HepG2 (cell line): Measurements from ENCODE around the gene CCR2. TPM values are rescaled to one million over a fixed set of nuclear protein-coding genes. Genes with fewer than 3 reads are reported as not detected.

ENCODE experiments used
- ATAC-seq: fragments of 200-7000 bp; cut with Tn5 transposase; 3 replicates; pipeline ENCODE4 v1.9.1; 2020; ENCODE audit warnings: mild to moderate bottlenecking, moderate library complexity
- BruUV-seq: library from RNA; stranded (reverse); fragments of 400-500 nt; replicated peaks from 2 replicates; lab custom pipeline; 2021; lab: Mats Ljungman, UMichigan
- CTCF ChIA-PET: fragments of 300-600 bp; formaldehyde crosslinking; extraction: SDS; loops from one replicate; lab custom pipeline; 2021; ENCODE audit warnings: low total read pairs, inconsistent platforms, low intra/inter-chr PET ratio; lab: Yijun Ruan, JAX
- POLR2A ChIA-PET: fragments of 350-600 bp; sonication (Branson Sonifier 250); formaldehyde crosslinking; loops from one replicate; lab custom pipeline; 2020; ENCODE audit warnings: antibody characterized with exemption, inconsistent platforms; lab: Yijun Ruan, JAX
- DNase-seq: peaks from one replicate; pipeline ENCODE4 v3.0.0-alpha.2; 2015; ENCODE audit warnings: low spot score
- FAIRE-seq: peaks from 3 replicates; lab custom pipeline; 2011; peaks lifted over from hg19 to GRCh38; lab: Jason Lieb, UNC
- H2AFZ ChIP-seq: one replicate; pipeline ENCODE4 v1.6.1; 2011; ENCODE audit warnings: low read length, inconsistent platforms
- H3K27ac ChIP-seq: fragments of 300-600 bp; 3 replicates; pipeline ENCODE4 v1.8.0; 2011; ENCODE audit warnings: mixed run types, mild to moderate bottlenecking, mixed read lengths, low read length, inconsistent platforms; ENCODE audit not compliant: insufficient read depth; ENCODE audit errors: extremely low read length
- H3K27me3 ChIP-seq, 2 experiments: fragments of 200-600 bp in 1 of 2; 2 replicates in 1 of 2; 3 replicates in 1 of 2; pipeline versions ENCODE4 v1.6.0 to v1.8.0; 2011; ENCODE audit warnings: low read length in 2 of 2, mild to moderate bottlenecking in 2 of 2, moderate library complexity in 2 of 2, inconsistent platforms in 1 of 2; ENCODE audit not compliant: insufficient read depth in 2 of 2, control insufficient read depth in 1 of 2
- H3K36me3 ChIP-seq, 2 experiments: fragments of 200-600 bp in 1 of 2; replicated peaks in 1 of 2; 2 replicates in 1 of 2; 3 replicates in 1 of 2; pipeline versions ENCODE4 v1.5.1 to v1.8.0; 2011; ENCODE audit warnings: low read length in 2 of 2, inconsistent platforms in 1 of 2; ENCODE audit not compliant: insufficient read depth in 2 of 2, control insufficient read depth in 1 of 2
- H3K4me1 ChIP-seq: 2 replicates; pipeline ENCODE4 v1.5.1; 2012; ENCODE audit warnings: low read length, inconsistent platforms; ENCODE audit not compliant: insufficient read depth
- H3K4me2 ChIP-seq: 2 replicates; pipeline ENCODE4 v1.6.0; 2011; ENCODE audit warnings: low read depth, low read length, inconsistent platforms
- H3K4me3 ChIP-seq, 3 experiments: fragments of 200-600 bp in 1 of 3; sonication (generic), shearing (Covaris generic) in 1 of 3; replicated peaks in 1 of 3; 2 replicates each; pipeline ENCODE4 v1.5.1; 2011 to 2016; ENCODE audit warnings: low read length in 3 of 3, inconsistent platforms in 2 of 3, low read depth in 2 of 3, mild to moderate bottlenecking in 2 of 3, control low read depth in 1 of 3, mixed read lengths in 1 of 3; ENCODE audit not compliant: insufficient read depth in 1 of 3
- H3K79me2 ChIP-seq: one replicate; pipeline ENCODE4 v1.6.1; 2011; ENCODE audit warnings: low read length, inconsistent platforms; ENCODE audit not compliant: insufficient read depth
- H3K9ac ChIP-seq: 2 replicates; pipeline ENCODE4 v1.6.0; 2011; ENCODE audit warnings: mild to moderate bottlenecking, low read depth, low read length, inconsistent platforms; ENCODE audit not compliant: insufficient read depth
- H3K9me3 ChIP-seq: 2 replicates; pipeline ENCODE4 v1.5.1; 2012; ENCODE audit warnings: mild to moderate bottlenecking, low read length
- H4K20me1 ChIP-seq: 2 replicates; pipeline ENCODE4 v1.6.0; 2011; ENCODE audit warnings: inconsistent platforms, mild to moderate bottlenecking, low read length, moderate library complexity; ENCODE audit not compliant: insufficient read depth
- CCDC6 ChIP-seq: sonication (generic); formaldehyde crosslinking; IDR thresholded peaks from 2 replicates; pipeline ENCODE4 v1.8.1; 2022; ENCODE audit warnings: mild to moderate bottlenecking, missing genetic modification reagents, moderate library complexity
- CEBPB ChIP-seq: IDR thresholded peaks from 2 replicates; pipeline ENCODE4 v1.6.1; 2011; ENCODE audit warnings: low read depth, low read length, improper control_type of control experiment, borderline replicate concordance
- GABPA ChIP-seq, 2 experiments: IDR thresholded peaks; 2 replicates each; pipeline ENCODE4 v1.6.1; 2011 to 2016; ENCODE audit warnings: low read depth in 2 of 2, low read length in 1 of 2, missing biosample characterization in 1 of 2, missing genetic modification characterization in 1 of 2
- MAFK ChIP-seq, 2 experiments: IDR thresholded peaks in 1 of 2; conservative IDR thresholded peaks in 1 of 2; 2 replicates each; pipeline ENCODE4 v1.6.1; 2011; ENCODE audit warnings: improper control_type of control experiment in 2 of 2, low read length in 2 of 2
- ZIK1 ChIP-seq: sonication (generic); formaldehyde crosslinking; IDR thresholded peaks from 2 replicates; pipeline ENCODE4 v1.5.0; 2020; ENCODE audit warnings: mild to moderate bottlenecking, low read depth, missing genetic modification reagents, borderline replicate concordance
- ZMYM2 ChIP-seq: sonication (generic); formaldehyde crosslinking; IDR thresholded peaks from 2 replicates; pipeline ENCODE4 v1.8.0; 2022; ENCODE audit warnings: mild to moderate bottlenecking, missing genetic modification reagents
- WGBS: methylation state at CpG from one replicate; pipeline ENCODE4 v1.1.6; 2017; ENCODE audit warnings: low lambda C conversion rate; 5-methylcytosine and 5-hydroxymethylcytosine counted together
- in situ Hi-C: cut with HindIII; loops from 2 replicates; pipeline ENCODE4 v1.10.0; 2017; ENCODE audit warnings: low pct_unique_long_range_greater_than_20kb; ENCODE audit not compliant: extremely low pct_ligation_motif_present
- intact Hi-C: fragments of 100-400 bp; cut with micrococcal nuclease; formaldehyde crosslinking; loops from one replicate; pipeline ENCODE4 v1.10.0; 2022; ENCODE audit not compliant: unreplicated experiment
- polyA plus RNA-seq, 8 experiments: library from polyadenylated mRNA; depleted of rRNA in 3 of 8; stranded (reverse) in 7 of 8; unstranded in 1 of 8; fragments of >200 nt; fragmentation: Illumina TruSeq in 4 of 8; extraction: Trizol in 4 of 8; gene quantifications; 2 replicates each; pipeline versions ENCODE4 v1.2.1 to v1.2.3, GENCODE V29; 2011 to 2016; ENCODE audit warnings: low read depth in 4 of 8, missing spikeins in 1 of 8, mixed read lengths in 1 of 8; ENCODE audit not compliant: insufficient read depth in 1 of 8
- total RNA-seq, 5 experiments: library from RNA; depleted of rRNA; stranded (reverse); fragments of >200 nt; fragmentation: Illumina TruSeq; extraction: Trizol; gene quantifications; 2 replicates each; pipeline ENCODE4 v1.2.3, GENCODE V29; 2016; ENCODE audit warnings: low read depth in 1 of 5

Gene CCR2
- total and polyA plus RNA-seq, 2 of the 13 experiments (the other 11 are each of a cell fraction or from before 2014, with no cell fraction given), result not detected

- intact Hi-C loops (no loop called here), in situ Hi-C loops (no loop called here)
- no peaks in the 10 kb centered on the region for H3K79me2 ChIP-seq
- H3K27ac ChIP-seq, result no peak overlapping the region
- no peak overlapping the region for H3K4me3 ChIP-seq
- FAIRE-seq (no peak), DNase-seq (no peak), ATAC-seq (no peak)
- peaks cover 0 to 3% of the 10 kb centered on the region in 2 experiments; a peak in 2 of 5 replicates for H3K27me3 ChIP-seq
- CTCF ChIA-PET, result no interaction called here
- no TSS peak for BruUV-seq
- H3K9me3 ChIP-seq, result no peaks in the 10 kb centered on the region
- H4K20me1 ChIP-seq, result no peaks in the 10 kb centered on the region
- TF ChIP-seq GABPA (IDR thresholded peaks at IDR 0.05; ENCODE audit: low read depth, low read length) (no peak), GABPA (CRISPR knock-in tag; IDR thresholded peaks at IDR 0.05; ENCODE audit: low read depth) (no peak), ZMYM2 (no peak), CEBPB (peak; percentile 35; the same call in 1 of the 2 replicates), ZIK1 (CRISPR knock-in tag) (no peak)
- H3K4me1 ChIP-seq, result no peaks in the 10 kb centered on the region
- POLR2A ChIA-PET, result no interaction called here
- 21% methylated on average over 8 of the region's 8 CpGs for WGBS
- H3K4me2 ChIP-seq, result no peak overlapping the region
- H3K36me3 ChIP-seq, result no peaks in the 10 kb centered on the region
- H2AFZ ChIP-seq, result no peak overlapping the region
- no peak overlapping the region for H3K9ac ChIP-seq
These were observed 7.7 kb downstream of the CCR2 start for GRCh38 chr3:46361408-46362283.

GRCh38 chr3:46365041-46365440, 11.1 kb downstream of the CCR2 start:
- ChIA-PET POLR2A (no interaction called here), CTCF (no interaction called here)
- intact Hi-C loops (no loop called here), in situ Hi-C loops (no loop called here)
- Histone ChIP-seq H4K20me1 (no peaks in the 10 kb centered on the region), H3K27me3 (peaks cover 0 to 4% of the 10 kb centered on the region in 2 experiments; a peak in 1 of 5 replicates), H3K9ac (no peak overlapping the region), H3K4me2 (no peak overlapping the region), H3K4me1 (peaks cover 13% of the 10 kb centered on the region)
- 15% methylated on average over 4 of the region's 4 CpGs for WGBS
- DNase-seq (no peak), ATAC-seq (no peak)
- peak; percentile 32 to 41; a peak in 1 of 4 replicates for TF ChIP-seq MAFK (conservative IDR thresholded peaks at IDR 0.05 in 1 of 2, IDR thresholded peaks at IDR 0.05 in 1 of 2; ENCODE audit: low read length in 2 of 2)
- TF ChIP-seq CCDC6 (CRISPR knock-in tag), result no peak
- TF ChIP-seq, all 625 proteins: peak for 1
- Histone ChIP-seq H3K9me3 (no peaks in the 10 kb centered on the region), H3K79me2 (no peaks in the 10 kb centered on the region), H3K36me3 (no peaks in the 10 kb centered on the region), H3K4me3 (no peak overlapping the region), H2AFZ (no peak overlapping the region), H3K27ac (no peak overlapping the region)
- BruUV-seq, result no TSS peak
- FAIRE-seq, result no peak
